H9 (cell line): Measurements from ENCODE around the gene DSE. TPM values are rescaled to one million over a fixed set of nuclear protein-coding genes. Genes with fewer than 3 reads are reported as not detected.

Experiments used
- DNase-seq: peaks from one replicate; pipeline ENCODE4 v3.0.0-alpha.2; 2017
- H2AFZ ChIP-seq: one replicate; pipeline ENCODE4 v1.6.1; 2013; ENCODE audit warnings: mild to moderate bottlenecking, low read length, control low read depth, moderate library complexity
- H2AK5ac ChIP-seq: 2 replicates; pipeline ENCODE4 v1.6.1; 2013; ENCODE audit warnings: low read length, control low read depth, mixed read lengths; ENCODE audit not compliant: insufficient read length
- H2BK120ac ChIP-seq: one replicate; pipeline ENCODE4 v1.6.1; 2013; ENCODE audit warnings: low read depth, mild to moderate bottlenecking, low read length, control low read depth, inconsistent platforms; ENCODE audit not compliant: poor library complexity, severe bottlenecking
- H2BK12ac ChIP-seq: 2 replicates; pipeline ENCODE4 v1.6.1; 2013; ENCODE audit warnings: low read length, control low read depth, mixed read lengths, low read depth; ENCODE audit not compliant: insufficient read length
- H2BK15ac ChIP-seq: 2 replicates; pipeline ENCODE4 v1.6.1; 2013; ENCODE audit warnings: low read depth, low read length, control low read depth
- H2BK20ac ChIP-seq: one replicate; pipeline ENCODE4 v1.6.1; 2013; ENCODE audit warnings: low read depth, mild to moderate bottlenecking, low read length, control low read depth, inconsistent platforms; ENCODE audit not compliant: poor library complexity, severe bottlenecking
- H2BK5ac ChIP-seq: 2 replicates; pipeline ENCODE4 v1.6.1; 2013; ENCODE audit warnings: low read length, control low read depth, mixed read lengths; ENCODE audit not compliant: insufficient read length
- H3K14ac ChIP-seq: 2 replicates; pipeline ENCODE4 v1.6.1; 2013; ENCODE audit warnings: low read length, control low read depth; ENCODE audit not compliant: insufficient read depth
- H3K18ac ChIP-seq: 2 replicates; pipeline ENCODE4 v1.6.1; 2013; ENCODE audit warnings: low read depth, mild to moderate bottlenecking, mixed read lengths, low read length, control low read depth; ENCODE audit not compliant: insufficient read length
- H3K23ac ChIP-seq: 2 replicates; pipeline ENCODE4 v1.6.1; 2013; ENCODE audit warnings: low read length, control low read depth, mixed read lengths, low read depth; ENCODE audit not compliant: insufficient read length
- H3K23me2 ChIP-seq: 2 replicates; pipeline ENCODE4 v1.6.1; 2013; ENCODE audit warnings: low read depth, mild to moderate bottlenecking, mixed read lengths, low read length, control low read depth; ENCODE audit not compliant: insufficient read length, poor library complexity, severe bottlenecking
- H3K27ac ChIP-seq: 2 replicates; pipeline ENCODE4 v1.5.1; 2013; ENCODE audit warnings: low read length, control low read depth, mixed read lengths, low read depth; ENCODE audit not compliant: insufficient read length
- H3K27me3 ChIP-seq: 2 replicates; pipeline ENCODE4 v1.6.1; 2013; ENCODE audit warnings: low read length, control low read depth, inconsistent platforms; ENCODE audit not compliant: insufficient read depth
- H3K4ac ChIP-seq: 2 replicates; pipeline ENCODE4 v1.6.1; 2013; ENCODE audit warnings: low read depth, mild to moderate bottlenecking, control low read depth, inconsistent platforms, low read length, moderate library complexity
- H3K4me1 ChIP-seq: 2 replicates; pipeline ENCODE4 v1.6.1; 2013; ENCODE audit warnings: low read length, control low read depth, inconsistent platforms; ENCODE audit not compliant: insufficient read depth
- H3K4me2 ChIP-seq: 2 replicates; pipeline ENCODE4 v1.6.1; 2013; ENCODE audit warnings: low read length, control low read depth, mixed read lengths; ENCODE audit not compliant: insufficient read length, insufficient read depth
- H3K56ac ChIP-seq: 2 replicates; pipeline ENCODE4 v1.6.1; 2013; ENCODE audit warnings: low read depth, mild to moderate bottlenecking, mixed read lengths, low read length, control low read depth; ENCODE audit not compliant: insufficient read length
- H3K79me1 ChIP-seq: 2 replicates; pipeline ENCODE4 v1.6.1; 2013; ENCODE audit warnings: low read depth, mild to moderate bottlenecking, moderate library complexity, low read length, control low read depth, inconsistent platforms; ENCODE audit not compliant: insufficient read depth, poor library complexity, severe bottlenecking
- H3K79me2 ChIP-seq: 2 replicates; pipeline ENCODE4 v1.6.1; 2013; ENCODE audit warnings: low read length, control low read depth, inconsistent platforms; ENCODE audit not compliant: insufficient read depth
- H3K9ac ChIP-seq: 2 replicates; pipeline ENCODE4 v1.6.1; 2013; ENCODE audit warnings: low read length, control low read depth, mixed read lengths; ENCODE audit not compliant: insufficient read length; ENCODE audit errors: extremely low read depth
- H3K9me3 ChIP-seq: one replicate; pipeline ENCODE4 v1.6.1; 2013; ENCODE audit warnings: low read depth, low read length, inconsistent platforms; ENCODE audit not compliant: control insufficient read depth
- H3T11ph ChIP-seq: one replicate; pipeline ENCODE4 v1.6.1; 2013; ENCODE audit warnings: mild to moderate bottlenecking, low read length, control low read depth, inconsistent platforms
- H4K20me1 ChIP-seq: one replicate; pipeline ENCODE4 v1.6.1; 2013; ENCODE audit not compliant: control insufficient read depth, insufficient read length, insufficient read depth
- H4K5ac ChIP-seq: 2 replicates; pipeline ENCODE4 v1.6.1; 2013; ENCODE audit warnings: low read depth, mild to moderate bottlenecking, mixed read lengths, low read length, control low read depth; ENCODE audit not compliant: insufficient read length
- H4K8ac ChIP-seq: replicated peaks from 2 replicates; pipeline ENCODE4 v1.6.1; 2013; ENCODE audit warnings: low read length, control low read depth, mixed read lengths, low read depth; ENCODE audit not compliant: insufficient read length
- H4K91ac ChIP-seq: 2 replicates; pipeline ENCODE4 v1.6.1; 2013; ENCODE audit warnings: low read depth, mild to moderate bottlenecking, moderate library complexity, mixed read lengths, low read length, control low read depth; ENCODE audit not compliant: insufficient read length
- H3K27ac Mint-ChIP-seq, 3 experiments: 2 replicates in 2 of 3; 3 replicates in 1 of 3; pipeline ENCODE4 v1.8.0; 2020 to 2021; ENCODE audit warnings: mixed read lengths in 3 of 3, mild to moderate bottlenecking in 1 of 3, moderate library complexity in 1 of 3
- H3K27me3 Mint-ChIP-seq: 2 replicates; pipeline ENCODE4 v1.8.0; 2021; ENCODE audit warnings: low read depth, mild to moderate bottlenecking, moderate library complexity, mixed read lengths
- H3K36me3 Mint-ChIP-seq, 3 experiments: 2 replicates in 2 of 3; 3 replicates in 1 of 3; pipeline ENCODE4 v1.8.0; 2020 to 2021; ENCODE audit warnings: low read depth in 3 of 3, mixed read lengths in 3 of 3; ENCODE audit not compliant: insufficient read depth in 1 of 3
- H3K4me1 Mint-ChIP-seq, 2 experiments: 2 replicates each; pipeline ENCODE4 v1.8.0; 2020; ENCODE audit warnings: mixed read lengths in 2 of 2
- H3K4me3 Mint-ChIP-seq, 2 experiments: 2 replicates in 1 of 2; 3 replicates in 1 of 2; pipeline ENCODE4 v1.8.0; 2020 to 2021; ENCODE audit warnings: mild to moderate bottlenecking in 2 of 2, mixed read lengths in 2 of 2, moderate library complexity in 1 of 2
- H3K9me3 Mint-ChIP-seq, 2 experiments: 2 replicates in 1 of 2; 3 replicates in 1 of 2; pipeline ENCODE4 v1.8.0; 2020; ENCODE audit warnings: mild to moderate bottlenecking in 2 of 2, mixed read lengths in 2 of 2, moderate library complexity in 1 of 2
- WGBS: extraction: QIAGEN DNeasy Blood & Tissue Kit; methylation state at CpG from one replicate; pipeline ENCODE4 v1.1.7; 2013; ENCODE audit warnings: missing lambda C conversion rate, low lambda C conversion rate, mixed read lengths; ENCODE audit not compliant: insufficient read length; ENCODE audit errors: extremely low coverage; 5-methylcytosine and 5-hydroxymethylcytosine counted together
- total RNA-seq: library from RNA; stranded (reverse); gene quantifications from 2 replicates; pipeline ENCODE4 v1.2.1, GENCODE V29; 2021
- TF ChIP-seq, protein P1 (sequence below): fragments of 200-600 bp; sonication (generic); conservative IDR thresholded peaks from 3 replicates; pipeline ENCODE4 v1.8.0; 2021; ENCODE audit warnings: antibody characterized with exemption, mild to moderate bottlenecking

Gene DSE
- total RNA-seq, 1 experiment from 2014 or later, result 45.6 TPM

DNA sequence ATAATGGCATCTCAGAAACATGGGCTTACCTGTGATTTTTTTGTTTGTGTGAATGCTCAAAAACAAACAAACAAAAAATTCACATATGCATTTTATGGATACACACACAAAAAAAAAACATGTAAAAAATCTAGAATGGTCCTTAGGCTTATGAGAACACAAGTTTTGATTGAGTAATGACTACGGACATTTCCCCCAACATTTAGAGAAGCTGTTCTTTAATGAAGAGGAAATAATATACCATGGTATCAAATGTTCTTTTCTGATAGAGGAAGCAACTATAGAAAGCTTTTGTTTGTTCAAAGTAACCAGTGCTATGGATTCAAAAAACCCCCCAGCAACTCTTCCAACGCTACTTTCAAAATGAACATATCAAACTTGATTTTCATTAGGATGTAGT lies 81.8 kb downstream of the DSE start:
- H3T11ph ChIP-seq, result no peak overlapping the region
- H2BK120ac ChIP-seq, result no peak overlapping the region
- no peaks in the 10 kb centered on the region for H3K27me3 ChIP-seq
- H2BK20ac ChIP-seq, result no peak overlapping the region
- no peak overlapping the region for H3K56ac ChIP-seq
- no peak for DNase-seq
- H4K20me1 ChIP-seq, result no peaks in the 10 kb centered on the region
- H2BK15ac ChIP-seq, result no peak overlapping the region
- no peaks in the 10 kb centered on the region for H3K9me3 Mint-ChIP-seq
- no CpG with 5 or more reads among the region's 2 CpGs for WGBS
- H3K27me3 Mint-ChIP-seq, result peaks cover 1% of the 10 kb centered on the region; the same call in 1 of the 2 replicates
- no peak overlapping the region for H2AK5ac ChIP-seq
- H3K18ac ChIP-seq, result no peak overlapping the region
- no peak overlapping the region for H3K23ac ChIP-seq
- H3K9me3 ChIP-seq, result no peaks in the 10 kb centered on the region
- H3K14ac ChIP-seq, result no peak overlapping the region
- no peaks in the 10 kb centered on the region for H3K79me1 ChIP-seq
- no peak overlapping the region for H2AFZ ChIP-seq
- no peaks in the 10 kb centered on the region for H3K4me1 ChIP-seq
- no peak overlapping the region for H3K27ac Mint-ChIP-seq
- TF ChIP-seq, protein P1, sequence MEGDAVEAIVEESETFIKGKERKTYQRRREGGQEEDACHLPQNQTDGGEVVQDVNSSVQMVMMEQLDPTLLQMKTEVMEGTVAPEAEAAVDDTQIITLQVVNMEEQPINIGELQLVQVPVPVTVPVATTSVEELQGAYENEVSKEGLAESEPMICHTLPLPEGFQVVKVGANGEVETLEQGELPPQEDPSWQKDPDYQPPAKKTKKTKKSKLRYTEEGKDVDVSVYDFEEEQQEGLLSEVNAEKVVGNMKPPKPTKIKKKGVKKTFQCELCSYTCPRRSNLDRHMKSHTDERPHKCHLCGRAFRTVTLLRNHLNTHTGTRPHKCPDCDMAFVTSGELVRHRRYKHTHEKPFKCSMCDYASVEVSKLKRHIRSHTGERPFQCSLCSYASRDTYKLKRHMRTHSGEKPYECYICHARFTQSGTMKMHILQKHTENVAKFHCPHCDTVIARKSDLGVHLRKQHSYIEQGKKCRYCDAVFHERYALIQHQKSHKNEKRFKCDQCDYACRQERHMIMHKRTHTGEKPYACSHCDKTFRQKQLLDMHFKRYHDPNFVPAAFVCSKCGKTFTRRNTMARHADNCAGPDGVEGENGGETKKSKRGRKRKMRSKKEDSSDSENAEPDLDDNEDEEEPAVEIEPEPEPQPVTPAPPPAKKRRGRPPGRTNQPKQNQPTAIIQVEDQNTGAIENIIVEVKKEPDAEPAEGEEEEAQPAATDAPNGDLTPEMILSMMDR, result no peak
- H3K4me1 Mint-ChIP-seq, result peaks cover 2 to 4% of the 10 kb centered on the region in 2 experiments; a peak in 2 of 4 replicates
- H2BK12ac ChIP-seq, result no peak overlapping the region
- H3K4ac ChIP-seq, result no peak overlapping the region
- no peak overlapping the region for H3K9ac ChIP-seq
- H4K91ac ChIP-seq, result no peak overlapping the region
- no peak overlapping the region for H4K5ac ChIP-seq
- no peaks in the 10 kb centered on the region for H3K36me3 Mint-ChIP-seq
- H3K23me2 ChIP-seq, result no peaks in the 10 kb centered on the region
- H3K4me3 Mint-ChIP-seq, result no peak overlapping the region
- no peaks in the 10 kb centered on the region for H3K79me2 ChIP-seq
- no peak overlapping the region for H3K27ac ChIP-seq
- H4K8ac ChIP-seq, result no peak overlapping the region
- no peak overlapping the region for H2BK5ac ChIP-seq
- H3K4me2 ChIP-seq, result no peak overlapping the region
